Colonic mucosa (tissue), 4 donors: ENCODE measurements around the gene ZCCHC7. TPM values are rescaled to one million over a fixed set of nuclear protein-coding genes. Genes with fewer than 3 reads are reported as not detected.

Source experiments
- DNase-seq: peaks from one replicate; pipeline ENCODE4 v3.0.0-alpha.2; 2020
- H3K27ac ChIP-seq: fragments of 200-600 bp; one replicate; pipeline ENCODE4 v1.8.0; 2021
- H3K27me3 ChIP-seq: fragments of 200-600 bp; one replicate; pipeline ENCODE4 v1.8.0; 2021
- H3K36me3 ChIP-seq: fragments of 200-600 bp; one replicate; pipeline ENCODE4 v1.8.0; 2021
- H3K4me1 ChIP-seq: fragments of 200-600 bp; one replicate; pipeline ENCODE4 v1.8.0; 2021; ENCODE audit warnings: mild to moderate bottlenecking
- H3K4me3 ChIP-seq: fragments of 200-600 bp; one replicate; pipeline ENCODE4 v1.8.0; 2021
- H3K9ac ChIP-seq, 2 donors: one replicate each; pipeline ENCODE4 v1.7.0; 2013; ENCODE audit warnings: control low read depth in 2 of 2, low read depth in 2 of 2, low read length in 2 of 2
- H3K9me3 ChIP-seq: fragments of 200-600 bp; one replicate; pipeline ENCODE4 v1.8.0; 2021
- intact Hi-C: fragments of 100-400 bp; cut with DNase I; formaldehyde crosslinking; loops from one replicate; pipeline ENCODE4 v1.14.1; 2022
- total RNA-seq, 2 donors: library from RNA; stranded (reverse); fragmentation: NEBNext Ultra II Directional in 1 of 2; extraction: Animal tissue kit (Norgen Biotek cat#: 25700) in 1 of 2; gene quantifications; one replicate each; pipeline ENCODE4 v1.2.1, GENCODE V29; 2021
- TF ChIP-seq, protein P1 (sequence below): fragments of 200-600 bp; IDR thresholded peaks from one replicate; pipeline ENCODE4 v1.8.0; 2022; ENCODE audit warnings: antibody characterized with exemption, mild to moderate bottlenecking
- donor health status: healthy.
- donor health status: DM: no; HTN: no; CAD: no.
- donor health status: DM: no; HTN: no; CAD: no.

The ZCCHC7 gene
- total RNA-seq, 2 donors from 2014 or later: 14.6 to 15.9 TPM

- H3K36me3 ChIP-seq: no peaks in the 10 kb centered on the region
- H3K4me3 ChIP-seq: no peak overlapping the region
- no peaks in the 10 kb centered on the region for H3K9me3 ChIP-seq
- H3K4me1 ChIP-seq: no peaks in the 10 kb centered on the region
- H3K27ac ChIP-seq: no peak overlapping the region
- intact Hi-C loops: no loop called here
- H3K27me3 ChIP-seq: no peaks in the 10 kb centered on the region
- H3K9ac ChIP-seq: no peak overlapping the region
- no peak for DNase-seq
- TF ChIP-seq, protein P1, sequence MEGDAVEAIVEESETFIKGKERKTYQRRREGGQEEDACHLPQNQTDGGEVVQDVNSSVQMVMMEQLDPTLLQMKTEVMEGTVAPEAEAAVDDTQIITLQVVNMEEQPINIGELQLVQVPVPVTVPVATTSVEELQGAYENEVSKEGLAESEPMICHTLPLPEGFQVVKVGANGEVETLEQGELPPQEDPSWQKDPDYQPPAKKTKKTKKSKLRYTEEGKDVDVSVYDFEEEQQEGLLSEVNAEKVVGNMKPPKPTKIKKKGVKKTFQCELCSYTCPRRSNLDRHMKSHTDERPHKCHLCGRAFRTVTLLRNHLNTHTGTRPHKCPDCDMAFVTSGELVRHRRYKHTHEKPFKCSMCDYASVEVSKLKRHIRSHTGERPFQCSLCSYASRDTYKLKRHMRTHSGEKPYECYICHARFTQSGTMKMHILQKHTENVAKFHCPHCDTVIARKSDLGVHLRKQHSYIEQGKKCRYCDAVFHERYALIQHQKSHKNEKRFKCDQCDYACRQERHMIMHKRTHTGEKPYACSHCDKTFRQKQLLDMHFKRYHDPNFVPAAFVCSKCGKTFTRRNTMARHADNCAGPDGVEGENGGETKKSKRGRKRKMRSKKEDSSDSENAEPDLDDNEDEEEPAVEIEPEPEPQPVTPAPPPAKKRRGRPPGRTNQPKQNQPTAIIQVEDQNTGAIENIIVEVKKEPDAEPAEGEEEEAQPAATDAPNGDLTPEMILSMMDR: no peak
Observed at GRCh38 chr9:37210737-37211523, 90.6 kb downstream of the ZCCHC7 start.

DNA sequence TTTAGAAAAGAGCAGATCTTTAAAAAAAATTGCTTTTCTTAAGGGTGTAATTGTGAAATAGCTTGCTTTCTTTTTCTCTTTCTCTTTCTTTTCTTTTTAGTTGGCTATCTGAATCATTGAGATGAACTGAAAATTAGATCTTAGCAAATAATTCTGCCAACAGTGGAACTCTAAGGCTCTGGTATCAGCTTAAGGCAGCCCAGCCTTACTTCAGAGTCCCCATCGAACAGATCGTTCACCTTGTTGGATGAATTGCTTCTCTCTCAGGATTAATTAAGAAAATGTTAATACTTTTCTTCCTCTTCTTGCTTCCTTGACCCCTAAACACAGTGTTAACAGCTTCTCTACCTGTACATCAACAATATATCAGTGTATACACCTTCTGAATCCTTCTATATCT is 92.1 kb downstream of the ZCCHC7 start:
- Histone ChIP-seq H3K9me3 (no peaks in the 10 kb centered on the region), H3K36me3 (no peaks in the 10 kb centered on the region), H3K27ac (no peak overlapping the region), H3K4me1 (no peaks in the 10 kb centered on the region), H3K27me3 (no peaks in the 10 kb centered on the region), H3K9ac (no peak overlapping the region), H3K4me3 (no peak overlapping the region)
- TF ChIP-seq, protein P1: no peak
- DNase-seq: no peak
- intact Hi-C loops: no loop called here

GRCh38 chr9:37215381-37215780 is 95.0 kb downstream of the ZCCHC7 start:
- no peaks in the 10 kb centered on the region for H3K9me3 ChIP-seq
- TF ChIP-seq, protein P1: no peak
- DNase-seq: no peak
- intact Hi-C loops: no loop called here
- no peak overlapping the region for H3K27ac ChIP-seq
- no peaks in the 10 kb centered on the region for H3K36me3 ChIP-seq
- H3K4me1 ChIP-seq: no peaks in the 10 kb centered on the region
- no peak overlapping the region for H3K4me3 ChIP-seq
- H3K27me3 ChIP-seq: no peaks in the 10 kb centered on the region
- H3K9ac ChIP-seq: no peak overlapping the region

DNA sequence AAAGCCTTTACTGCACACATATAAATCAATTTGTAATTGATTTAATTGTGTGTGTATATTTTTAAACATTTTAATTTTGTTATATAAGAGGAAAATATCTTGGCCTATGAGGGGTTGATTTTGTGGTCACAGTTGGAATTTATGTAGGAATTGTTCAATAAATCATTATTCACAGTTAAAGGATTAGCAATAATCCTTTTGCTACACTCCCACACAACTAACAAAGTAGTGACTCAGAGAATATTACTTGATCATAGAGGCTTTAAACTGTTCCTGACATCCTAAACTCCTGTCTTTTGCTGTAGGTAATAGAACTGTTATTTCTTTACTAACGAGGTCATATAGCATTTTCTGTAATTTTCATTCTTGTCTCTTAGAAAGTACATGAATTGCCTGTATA is 95.5 kb downstream of the ZCCHC7 start:
- Histone ChIP-seq H3K9me3 (no peaks in the 10 kb centered on the region), H3K27ac (no peak overlapping the region), H3K9ac (no peak overlapping the region), H3K4me3 (no peak overlapping the region), H3K4me1 (no peaks in the 10 kb centered on the region), H3K27me3 (no peaks in the 10 kb centered on the region), H3K36me3 (no peaks in the 10 kb centered on the region)
- TF ChIP-seq, protein P1: no peak
- intact Hi-C loops: no loop called here
- no peak for DNase-seq

DNA sequence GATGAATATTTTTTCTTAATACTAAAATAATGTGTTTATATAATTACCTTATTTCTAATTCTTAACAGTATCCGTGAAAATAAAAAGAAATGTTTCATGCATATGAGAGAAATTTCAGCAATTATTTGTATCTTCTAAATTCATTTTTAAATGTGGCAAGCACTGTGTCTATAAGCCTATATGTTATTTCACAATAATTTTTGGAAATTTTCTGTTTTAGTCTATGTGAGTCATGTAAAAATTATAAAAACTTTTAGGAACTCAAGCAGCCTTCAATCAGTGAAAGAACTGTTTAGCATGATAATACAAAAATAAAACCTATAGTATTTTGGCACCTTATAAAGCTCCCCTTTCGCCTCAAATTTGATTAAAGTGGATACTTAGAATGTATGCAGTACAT is 96.8 kb downstream of the ZCCHC7 start:
- TF ChIP-seq, protein P1: no peak

More for the DNA sequence above, 96.8 kb downstream of the ZCCHC7 start:
- H3K27ac ChIP-seq: no peak overlapping the region
- intact Hi-C loops: no loop called here
- no peaks in the 10 kb centered on the region for H3K27me3 ChIP-seq
- H3K4me1 ChIP-seq: no peaks in the 10 kb centered on the region
- DNase-seq: no peak
- H3K36me3 ChIP-seq: no peaks in the 10 kb centered on the region
- no peak overlapping the region for H3K9ac ChIP-seq
- no peak overlapping the region for H3K4me3 ChIP-seq
- H3K9me3 ChIP-seq: no peaks in the 10 kb centered on the region
